Heart left ventricle (tissue), 13 donors: ENCODE results near the gene GPR176.

Experiments used
- CTCF ChIP-seq, 12 donors: fragments of 200-600 bp; sonication (generic) in 4 of 12; IDR thresholded peaks; one replicate each; pipeline versions ENCODE4 v1.5.0 to v1.8.0; 2018 to 2022; ENCODE audit warnings: antibody characterized with exemption in 12 of 12, mild to moderate bottlenecking in 5 of 12
- POLR2A ChIP-seq, 2 donors: fragments of 450-650 bp; IDR thresholded peaks; one replicate each; pipeline ENCODE4 v1.6.1; 2017; ENCODE audit warnings: antibody characterized with exemption in 2 of 2, mild to moderate bottlenecking in 2 of 2, moderate library complexity in 2 of 2
- donor health status: ischemic (EF 13 %, LVEDD 7.1; RV severe dilation, severe dysfunction).
- donor health status: DM: no; HTN: yes; CAD: no.
- donor health status: DM: no; HTN: no; CAD: no.
- donor health status: ischemic (EF 25% LVEDD 6.9; RV normal size, moderate dysfunction).
- donor health status: ischemic (EF 25% LVEDD 5.7; RV mildly dilated, moderate dysfunction).
- donor health status: ischemic (EF 35%, LVEDD 5.7; RV mildly dilated, moderate dysfunction).
- donor health status: nonischemic (EF 11% LVEDD 7.7; RV severe dilation, severe dysfunction).
- donor health status: DM: yes; HTN: yes; CAD: no.
- donor health status: PGD.
- donor health status: ischemic (EF 29% LVEDD 5.4; RV normal size, mild dysfunction).
- donor health status: nonischemic (EF 23%, LVEDD 6.1; RV moderate dilation, normal function).

DNA sequence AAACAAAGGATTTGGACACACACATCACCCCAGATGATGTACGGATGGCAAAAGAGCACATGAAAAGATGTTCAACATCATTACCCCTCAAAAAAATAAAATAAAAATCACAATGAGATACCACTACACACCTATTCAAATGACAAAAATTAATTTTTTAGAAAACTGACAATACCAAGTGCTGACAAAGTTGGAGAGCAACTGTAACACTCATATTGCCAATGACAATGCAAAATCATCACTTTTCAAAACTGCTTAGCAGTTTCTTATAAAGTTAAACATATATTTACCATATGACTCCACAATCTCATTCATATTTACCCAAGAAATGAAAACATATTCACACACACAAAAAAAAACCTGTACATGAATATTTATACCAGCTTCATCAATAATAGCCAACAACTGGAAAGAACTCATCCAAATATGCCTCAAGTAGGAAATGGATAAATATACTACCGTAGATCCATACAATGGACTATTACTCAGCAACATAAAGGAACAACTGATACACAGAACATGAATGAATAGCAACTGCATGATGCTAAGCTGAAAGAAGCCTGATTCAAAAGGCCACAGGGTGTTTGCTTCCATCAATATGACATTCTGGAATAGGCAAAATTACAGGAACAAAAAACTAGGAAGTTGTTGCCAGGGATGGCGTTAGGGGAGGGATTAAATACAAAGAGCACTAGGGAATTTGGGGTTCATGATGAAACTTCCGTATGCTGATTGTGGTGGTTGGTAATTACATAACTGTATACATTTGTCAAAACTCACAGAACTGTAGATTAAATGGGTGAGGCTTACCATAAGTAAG is 138.7 kb downstream of the GPR176 start:
- TF ChIP-seq CTCF (IDR thresholded peaks at IDR 0.05) = no peak
- TF ChIP-seq POLR2A (IDR thresholded peaks at IDR 0.05) = no peak
